ENCODE measurements around the gene CROCC2. TPM values are rescaled to one million over a fixed set of nuclear protein-coding genes. Genes with fewer than 3 reads are reported as not detected.

CROCC2 gene
- total RNA-seq, 1 donor from 2014 or later = not detected

DNA sequence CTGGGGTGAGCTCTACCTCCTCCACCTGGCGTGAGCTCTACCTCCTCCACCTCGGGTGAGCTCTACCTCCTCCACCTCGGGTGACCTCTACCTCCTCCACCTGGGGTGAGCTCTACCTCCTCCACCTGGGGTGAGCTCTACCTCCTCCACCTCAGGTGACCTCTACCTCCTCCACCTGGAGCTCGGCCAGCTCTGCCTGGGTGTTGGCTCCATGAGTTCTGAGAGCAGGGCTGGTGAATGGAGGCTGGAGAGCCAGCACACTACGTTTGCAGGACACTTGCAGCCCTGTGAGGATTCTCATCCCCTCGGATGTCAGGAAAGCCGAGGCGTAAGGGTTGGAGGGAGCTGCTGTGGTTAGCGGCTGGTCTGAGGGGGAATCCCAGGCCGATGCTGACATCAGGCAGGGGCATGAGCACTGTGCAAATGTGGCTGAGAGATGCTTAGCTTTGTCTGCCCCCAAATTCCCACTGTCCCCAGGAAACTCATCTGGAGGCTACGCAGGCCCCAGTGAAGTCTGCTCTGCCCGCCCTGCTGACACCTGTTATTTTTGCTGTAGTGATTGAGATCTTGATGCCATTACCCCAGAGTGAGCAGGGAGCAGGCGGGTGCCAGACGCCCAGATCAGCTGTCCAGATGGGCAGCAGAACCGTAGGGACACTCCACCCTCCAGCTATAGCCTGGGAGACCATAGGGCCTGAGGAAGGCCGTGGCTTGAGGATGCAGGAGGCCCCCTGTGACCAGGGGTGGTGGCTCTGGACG is 3.3 kb downstream of the CROCC2 start:
- TF ChIP-seq, protein P1, sequence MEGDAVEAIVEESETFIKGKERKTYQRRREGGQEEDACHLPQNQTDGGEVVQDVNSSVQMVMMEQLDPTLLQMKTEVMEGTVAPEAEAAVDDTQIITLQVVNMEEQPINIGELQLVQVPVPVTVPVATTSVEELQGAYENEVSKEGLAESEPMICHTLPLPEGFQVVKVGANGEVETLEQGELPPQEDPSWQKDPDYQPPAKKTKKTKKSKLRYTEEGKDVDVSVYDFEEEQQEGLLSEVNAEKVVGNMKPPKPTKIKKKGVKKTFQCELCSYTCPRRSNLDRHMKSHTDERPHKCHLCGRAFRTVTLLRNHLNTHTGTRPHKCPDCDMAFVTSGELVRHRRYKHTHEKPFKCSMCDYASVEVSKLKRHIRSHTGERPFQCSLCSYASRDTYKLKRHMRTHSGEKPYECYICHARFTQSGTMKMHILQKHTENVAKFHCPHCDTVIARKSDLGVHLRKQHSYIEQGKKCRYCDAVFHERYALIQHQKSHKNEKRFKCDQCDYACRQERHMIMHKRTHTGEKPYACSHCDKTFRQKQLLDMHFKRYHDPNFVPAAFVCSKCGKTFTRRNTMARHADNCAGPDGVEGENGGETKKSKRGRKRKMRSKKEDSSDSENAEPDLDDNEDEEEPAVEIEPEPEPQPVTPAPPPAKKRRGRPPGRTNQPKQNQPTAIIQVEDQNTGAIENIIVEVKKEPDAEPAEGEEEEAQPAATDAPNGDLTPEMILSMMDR (IDR thresholded peaks at IDR 0.05; ENCODE audit: insufficient read depth, low read length, severe bottlenecking) = no peak
- Histone ChIP-seq H3K4me3 (ENCODE audit: low read depth, low read length) (no peak overlapping the region), H3K36me3 (ENCODE audit: control insufficient read depth, insufficient read depth, low read length) (no peaks in the 10 kb centered on the region), H3K27me3 (ENCODE audit: control insufficient read depth, insufficient read depth, low read length) (peaks cover 19% of the 10 kb centered on the region)
- DNase-seq (ENCODE audit: low read depth) (no peak), FAIRE-seq (no peak)

DNA sequence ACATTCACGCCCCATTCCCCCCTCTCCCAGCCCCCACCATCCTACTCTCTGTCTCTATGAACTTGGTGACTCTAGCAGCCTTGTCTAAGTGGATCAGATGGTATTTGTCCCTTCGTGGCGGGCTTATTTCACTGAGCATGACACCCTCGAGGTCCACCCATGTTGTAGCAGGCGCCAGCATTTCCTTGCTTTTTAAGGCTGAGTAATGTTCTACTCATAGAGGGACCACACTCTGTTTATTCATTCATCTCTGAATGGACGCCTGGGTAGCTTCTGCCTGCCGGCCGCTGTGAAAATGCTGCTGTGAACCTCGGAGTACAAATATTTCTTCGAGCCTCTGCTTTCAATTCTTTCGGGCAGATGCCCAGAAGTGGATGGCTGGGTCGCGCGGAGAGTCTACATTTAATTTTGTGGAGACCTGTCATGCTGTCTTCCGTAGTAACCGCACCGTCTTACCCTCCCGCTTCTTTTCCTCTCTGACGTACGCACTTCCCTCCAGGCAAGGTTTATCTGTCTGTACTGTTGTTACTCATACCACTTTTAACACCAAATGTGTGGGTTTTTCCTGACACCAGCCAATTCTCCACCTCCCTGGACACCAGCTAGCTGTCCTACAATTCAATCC is 5.6 kb downstream of the CROCC2 start:
- Histone ChIP-seq H3K36me3 (ENCODE audit: control insufficient read depth, insufficient read depth, low read length) (no peaks in the 10 kb centered on the region), H3K27me3 (ENCODE audit: control insufficient read depth, insufficient read depth, low read length) (peaks cover 19% of the 10 kb centered on the region), H3K4me3 (ENCODE audit: low read depth, low read length) (no peak overlapping the region)
- no peak for DNase-seq (ENCODE audit: low read depth)
- TF ChIP-seq, protein P1 (IDR thresholded peaks at IDR 0.05; ENCODE audit: insufficient read depth, low read length, severe bottlenecking) = no peak
- FAIRE-seq = no peak

DNA sequence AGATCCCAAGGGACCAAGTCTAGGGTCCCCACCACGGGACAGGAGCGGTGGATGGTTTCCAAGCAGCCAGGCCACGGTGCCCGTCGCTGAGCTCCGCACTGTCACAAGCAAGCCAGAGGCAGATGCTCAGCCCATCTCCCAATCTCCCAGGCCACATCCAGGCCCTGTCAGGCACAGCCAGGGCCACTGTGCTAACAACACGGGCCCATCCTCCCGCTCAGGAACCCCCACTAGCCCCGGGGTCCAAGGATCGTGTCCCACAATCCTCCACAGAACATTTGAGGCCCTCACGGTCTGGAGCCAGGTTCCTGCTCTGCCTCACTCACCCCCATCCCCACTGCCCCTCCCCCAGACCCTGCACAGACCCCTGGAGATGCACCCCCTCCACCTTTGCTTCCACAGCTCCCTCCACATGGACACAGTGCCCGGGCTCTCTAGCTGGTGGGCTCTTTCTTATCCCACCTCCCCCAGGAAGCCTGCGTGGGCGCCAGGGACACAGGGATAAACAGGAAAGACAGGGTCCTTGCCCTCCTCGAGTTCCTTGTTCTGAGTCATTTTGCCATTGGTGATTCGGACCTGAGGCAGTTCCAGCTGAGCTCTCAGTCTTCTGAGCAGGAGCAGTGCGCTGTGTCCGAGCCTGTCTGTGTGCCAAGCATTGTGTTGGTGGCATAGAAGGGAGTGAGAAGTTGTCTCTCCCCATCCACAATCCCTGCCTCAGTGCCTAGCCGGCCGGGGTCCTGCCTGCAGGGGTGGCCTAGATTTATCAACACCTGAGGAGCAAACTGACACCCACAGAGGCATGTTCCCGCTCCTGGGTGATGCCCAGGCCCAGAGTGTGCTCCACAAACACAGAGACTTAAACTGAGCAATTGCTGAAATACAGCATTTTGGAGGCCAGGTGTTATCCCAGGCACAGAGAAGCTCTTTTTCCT is 7.0 kb downstream of the CROCC2 start:
- Histone ChIP-seq H3K27me3 (ENCODE audit: control insufficient read depth, insufficient read depth, low read length) (peaks cover 17% of the 10 kb centered on the region), H3K4me3 (ENCODE audit: low read depth, low read length) (no peak overlapping the region), H3K36me3 (ENCODE audit: control insufficient read depth, insufficient read depth, low read length) (no peaks in the 10 kb centered on the region)
- TF ChIP-seq, protein P1 (IDR thresholded peaks at IDR 0.05; ENCODE audit: insufficient read depth, low read length, severe bottlenecking) = no peak
- DNase-seq (ENCODE audit: low read depth) (peak; percentile 22), FAIRE-seq (no peak)

DNA sequence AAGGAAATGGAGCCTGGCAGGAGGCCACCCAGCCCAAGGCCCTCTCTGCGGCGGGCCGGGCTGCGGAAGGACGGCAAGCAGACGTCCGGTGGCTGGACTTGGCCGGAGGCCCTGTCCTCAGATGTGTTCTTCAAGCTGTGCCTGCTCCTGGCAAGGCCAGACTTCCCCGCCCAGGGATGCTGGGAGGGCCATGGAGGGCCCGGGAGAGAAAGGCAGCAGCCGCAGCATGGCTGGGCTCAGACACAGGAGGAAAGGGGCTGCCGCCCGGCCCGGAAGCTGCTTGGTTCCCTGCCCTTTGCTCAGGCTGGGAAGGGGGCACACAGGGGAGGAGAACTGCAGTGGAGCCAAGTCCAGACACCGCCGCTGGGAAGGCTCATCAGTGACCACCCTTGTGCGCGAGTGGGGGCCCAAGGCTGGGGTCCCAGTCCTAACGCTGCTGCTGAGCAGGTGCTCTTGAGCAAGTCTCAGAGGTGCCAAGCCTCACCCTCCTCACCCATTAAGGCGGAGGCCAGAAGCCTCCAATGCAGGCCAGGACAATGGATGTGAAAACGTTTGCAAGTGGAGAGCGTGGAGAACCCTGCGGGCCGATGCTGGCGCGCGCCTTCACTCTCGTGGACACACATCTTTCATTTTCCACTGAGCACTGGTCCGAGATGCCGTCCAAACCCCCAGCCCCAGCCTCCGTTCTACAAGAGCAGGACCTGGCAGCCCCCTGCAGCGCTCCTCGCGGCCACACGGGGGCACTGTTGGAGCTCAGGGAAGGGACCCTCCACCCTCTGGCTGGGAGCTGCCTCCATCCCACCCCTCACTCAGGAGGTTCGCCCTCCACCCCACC is 7.9 kb downstream of the CROCC2 start:
- Histone ChIP-seq H3K27me3 (ENCODE audit: control insufficient read depth, insufficient read depth, low read length) (peaks cover 17% of the 10 kb centered on the region), H3K4me3 (ENCODE audit: low read depth, low read length) (no peak overlapping the region), H3K36me3 (ENCODE audit: control insufficient read depth, insufficient read depth, low read length) (no peaks in the 10 kb centered on the region)
- DNase-seq (ENCODE audit: low read depth) (no peak), FAIRE-seq (peak; percentile 40)
- TF ChIP-seq, protein P1 (IDR thresholded peaks at IDR 0.05; ENCODE audit: insufficient read depth, low read length, severe bottlenecking) = peak; percentile 91
